Neural progenitor cell (in vitro differentiated cells): ENCODE data around the gene HPGD.

Source experiments
- EZH2 ChIP-seq: fragments of 200-600 bp; sonication (generic); IDR thresholded peaks from 2 replicates; pipeline ENCODE4 v1.6.1; 2017; ENCODE audit warnings: antibody characterized with exemption, mild to moderate bottlenecking, moderate library complexity
- EZH2phosphoT487 ChIP-seq: fragments of 200-600 bp; sonication (generic); IDR thresholded peaks from 2 replicates; pipeline ENCODE4 v1.6.1; 2017; ENCODE audit warnings: antibody characterized with exemption
- TF ChIP-seq, protein P1 (sequence below): fragments of 200-600 bp; sonication (generic); IDR thresholded peaks from 2 replicates; pipeline ENCODE4 v1.5.1; 2017; ENCODE audit warnings: antibody characterized with exemption, mild to moderate bottlenecking

GRCh38 chr4:174544496-174544895, 22.2 kb upstream of the HPGD start:
- no peak for TF ChIP-seq EZH2phosphoT487
- TF ChIP-seq, protein P1, sequence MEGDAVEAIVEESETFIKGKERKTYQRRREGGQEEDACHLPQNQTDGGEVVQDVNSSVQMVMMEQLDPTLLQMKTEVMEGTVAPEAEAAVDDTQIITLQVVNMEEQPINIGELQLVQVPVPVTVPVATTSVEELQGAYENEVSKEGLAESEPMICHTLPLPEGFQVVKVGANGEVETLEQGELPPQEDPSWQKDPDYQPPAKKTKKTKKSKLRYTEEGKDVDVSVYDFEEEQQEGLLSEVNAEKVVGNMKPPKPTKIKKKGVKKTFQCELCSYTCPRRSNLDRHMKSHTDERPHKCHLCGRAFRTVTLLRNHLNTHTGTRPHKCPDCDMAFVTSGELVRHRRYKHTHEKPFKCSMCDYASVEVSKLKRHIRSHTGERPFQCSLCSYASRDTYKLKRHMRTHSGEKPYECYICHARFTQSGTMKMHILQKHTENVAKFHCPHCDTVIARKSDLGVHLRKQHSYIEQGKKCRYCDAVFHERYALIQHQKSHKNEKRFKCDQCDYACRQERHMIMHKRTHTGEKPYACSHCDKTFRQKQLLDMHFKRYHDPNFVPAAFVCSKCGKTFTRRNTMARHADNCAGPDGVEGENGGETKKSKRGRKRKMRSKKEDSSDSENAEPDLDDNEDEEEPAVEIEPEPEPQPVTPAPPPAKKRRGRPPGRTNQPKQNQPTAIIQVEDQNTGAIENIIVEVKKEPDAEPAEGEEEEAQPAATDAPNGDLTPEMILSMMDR: no peak
- no peak for TF ChIP-seq EZH2
